HAP-1 (cell line): ENCODE data around the gene GRN.

Experiments used
- DNase-seq, 2 experiments: peaks; one replicate each; pipeline ENCODE4 v3.0.0-alpha.2; 2016 to 2020; ENCODE audit warnings: low spot score in 2 of 2
- H3K27me3 ChIP-seq: fragments of 250-450 bp; sonication (Bioruptor Pico); 2 replicates; pipeline ENCODE4 v1.5.1; 2020; ENCODE audit warnings: low read depth, mild to moderate bottlenecking, moderate library complexity
- H3K36me3 ChIP-seq: fragments of 250-450 bp; sonication (Bioruptor Pico); replicated peaks from 2 replicates; pipeline ENCODE4 v1.5.1; 2020; ENCODE audit warnings: mild to moderate bottlenecking
- H3K4me1 ChIP-seq: fragments of 250-450 bp; sonication (Bioruptor Pico); 2 replicates; pipeline ENCODE4 v1.5.1; 2020; ENCODE audit warnings: mild to moderate bottlenecking
- H3K4me3 ChIP-seq: fragments of 250-450 bp; sonication (Bioruptor Pico); 2 replicates; pipeline ENCODE4 v1.5.1; 2020; ENCODE audit warnings: mild to moderate bottlenecking, moderate library complexity
- H3K9me3 ChIP-seq: fragments of 250-450 bp; sonication (Bioruptor Pico); 2 replicates; pipeline ENCODE4 v1.5.1; 2020; ENCODE audit warnings: mild to moderate bottlenecking, moderate library complexity
- in situ Hi-C: fragments of 300-500 bp; cut with MboI; formaldehyde crosslinking; loops from 3 replicates; pipeline ENCODE4 v1.14.3; 2020; ENCODE audit warnings: low sequenced_read_pairs, inconsistent platforms, mixed read lengths

GRN gene

GRCh38 chr17:44344939-44345453 lies at the start of gene GRN:
TSS of gene GRN (plus strand) at chr17:44345302. CDS start at chr17:44349165, 3,863 bp downstream.
- in situ Hi-C loops, result no loop called here
- H3K9me3 ChIP-seq, result no peaks in the 10 kb centered on the region
- peak; percentile 97 for DNase-seq

DNA sequence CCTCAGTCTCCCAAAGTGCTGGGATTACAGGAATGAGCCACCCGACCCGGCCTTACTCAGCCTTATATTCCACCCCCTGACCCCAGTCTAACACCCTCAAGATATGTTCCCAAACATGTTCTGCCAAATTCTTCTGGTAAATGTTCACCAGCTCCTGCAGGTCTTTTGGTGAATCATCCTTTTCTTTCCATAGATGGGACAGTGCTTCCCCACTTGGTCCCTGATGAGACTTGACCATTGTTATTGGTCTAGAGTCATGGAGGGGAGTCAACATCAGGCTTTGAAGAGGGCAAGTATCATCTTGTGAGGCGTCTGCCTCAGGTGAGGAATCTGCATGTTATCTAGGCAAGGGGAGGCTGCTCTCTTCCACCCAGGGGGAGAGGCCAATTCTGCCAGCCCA lies 47.1 kb upstream of the GRN start:
- H3K4me1 ChIP-seq, result no peaks in the 10 kb centered on the region
- H3K4me3 ChIP-seq, result no peak overlapping the region
- in situ Hi-C loops, result no loop called here
- no peaks in the 10 kb centered on the region for H3K27me3 ChIP-seq
- no peak for DNase-seq
- H3K36me3 ChIP-seq, result no peaks in the 10 kb centered on the region
- no peaks in the 10 kb centered on the region for H3K9me3 ChIP-seq

More at GRCh38 chr17:44344939-44345453, at the start of gene GRN:
- no peaks in the 10 kb centered on the region for H3K36me3 ChIP-seq
- peaks cover 4% of the 10 kb centered on the region for H3K4me1 ChIP-seq
- H3K27me3 ChIP-seq, result no peaks in the 10 kb centered on the region
- peak within 1 kb of the TSS; percentile 74 for H3K4me3 ChIP-seq

- H3K36me3 ChIP-seq, result no peaks in the 10 kb centered on the region
- no peak for DNase-seq
- in situ Hi-C loops, result no loop called here
Observed at GRCh38 chr17:44304651-44305050, 40.5 kb upstream of the GRN start.

GRCh38 chr17:44307387-44308186 lies 37.5 kb upstream of the GRN start:
- H3K4me1 ChIP-seq, result no peaks in the 10 kb centered on the region
- in situ Hi-C loops, result no loop called here
- DNase-seq, result peak; percentile 12 to 57
- no peaks in the 10 kb centered on the region for H3K9me3 ChIP-seq
- no peak overlapping the region for H3K4me3 ChIP-seq
- H3K36me3 ChIP-seq, result no peaks in the 10 kb centered on the region
- H3K27me3 ChIP-seq, result peaks cover 3% of the 10 kb centered on the region; the same call in 1 of the 2 replicates

More at GRCh38 chr17:44304651-44305050, 40.5 kb upstream of the GRN start:
- H3K4me3 ChIP-seq, result no peak overlapping the region
- no peaks in the 10 kb centered on the region for H3K9me3 ChIP-seq
- no peaks in the 10 kb centered on the region for H3K4me1 ChIP-seq
- peaks cover 3% of the 10 kb centered on the region; the same call in 1 of the 2 replicates for H3K27me3 ChIP-seq

- Histone ChIP-seq H3K4me1 (no peaks in the 10 kb centered on the region), H3K4me3 (peak within 1 kb of the TSS; percentile 25), H3K27me3 (peaks cover 3% of the 10 kb centered on the region; the same call in 1 of the 2 replicates), H3K9me3 (no peaks in the 10 kb centered on the region), H3K36me3 (no peaks in the 10 kb centered on the region)
- DNase-seq, result peak; percentile 65 to 93
- in situ Hi-C loops, result no loop called here
Observed at GRCh38 chr17:44308320-44308818, 36.7 kb upstream of the GRN start, which contains the start of gene RUNDC3A. TSS of gene RUNDC3A (plus strand) at chr17:44308601. CDS start at chr17:44308833, 232 bp downstream.

- DNase-seq, result no peak
- in situ Hi-C loops, result no loop called here
- Histone ChIP-seq H3K36me3 (no peaks in the 10 kb centered on the region), H3K4me3 (no peak overlapping the region), H3K9me3 (no peaks in the 10 kb centered on the region), H3K27me3 (peaks cover 3% of the 10 kb centered on the region; the same call in 1 of the 2 replicates), H3K4me1 (no peaks in the 10 kb centered on the region)
Observed at GRCh38 chr17:44308865-44309264, 36.2 kb upstream of the GRN start.

DNA sequence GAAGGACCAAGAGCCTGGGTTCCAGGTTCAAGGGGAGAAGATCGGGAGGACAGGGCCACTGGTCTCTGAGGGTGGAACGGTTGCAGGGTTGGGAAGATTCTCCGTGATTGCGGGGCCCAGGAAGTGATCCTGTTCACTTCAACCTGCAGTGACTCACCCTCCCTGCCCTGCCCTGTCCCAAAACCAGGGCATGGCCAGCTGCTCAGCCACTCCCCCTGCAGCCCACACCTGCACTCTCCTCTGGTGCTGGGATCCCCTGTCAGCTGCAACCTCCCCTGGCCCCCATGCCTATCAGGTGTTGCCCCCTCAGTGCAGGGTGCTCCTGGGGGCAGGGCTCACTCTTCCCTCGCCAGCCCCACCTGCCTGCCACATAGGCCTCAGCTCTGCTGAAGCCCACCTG lies 35.6 kb upstream of the GRN start:
- no peaks in the 10 kb centered on the region for H3K9me3 ChIP-seq
- H3K4me1 ChIP-seq, result no peaks in the 10 kb centered on the region
- no peak overlapping the region for H3K4me3 ChIP-seq
- DNase-seq, result no peak
- H3K36me3 ChIP-seq, result no peaks in the 10 kb centered on the region
- H3K27me3 ChIP-seq, result peaks cover 9% of the 10 kb centered on the region
- in situ Hi-C loops, result no loop called here

DNA sequence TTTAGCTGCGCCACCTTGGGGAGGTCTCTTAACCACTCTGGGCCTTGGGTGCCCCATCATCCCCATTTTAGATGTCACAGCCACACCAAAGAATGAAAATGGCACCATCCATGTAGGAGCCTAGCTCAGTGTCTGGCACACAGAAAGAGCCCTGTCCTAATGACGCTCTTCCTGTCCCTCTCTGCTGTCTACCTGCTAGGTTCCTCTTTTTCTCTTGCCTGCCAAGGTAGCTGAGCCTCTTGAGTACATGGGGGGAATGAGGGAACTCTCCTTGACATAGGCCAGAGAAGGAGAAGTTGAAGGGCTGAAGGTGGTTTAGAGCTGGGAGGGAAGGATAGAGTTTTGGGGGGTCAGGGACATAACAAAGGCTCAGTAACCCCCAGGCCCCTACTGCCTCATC lies 34.9 kb upstream of the GRN start:
- Histone ChIP-seq H3K36me3 (no peaks in the 10 kb centered on the region), H3K4me1 (no peaks in the 10 kb centered on the region), H3K27me3 (peaks cover 14% of the 10 kb centered on the region), H3K9me3 (no peaks in the 10 kb centered on the region), H3K4me3 (no peak overlapping the region)
- DNase-seq, result no peak
- in situ Hi-C loops, result no loop called here

GRCh38 chr17:44310609-44311376 lies 34.3 kb upstream of the GRN start:
- no peak for DNase-seq
- H3K9me3 ChIP-seq, result no peaks in the 10 kb centered on the region
- no peaks in the 10 kb centered on the region for H3K36me3 ChIP-seq
- no peak overlapping the region for H3K4me3 ChIP-seq
- in situ Hi-C loops, result no loop called here
- H3K4me1 ChIP-seq, result no peaks in the 10 kb centered on the region
- peaks cover 19% of the 10 kb centered on the region for H3K27me3 ChIP-seq

- Histone ChIP-seq H3K36me3 (no peaks in the 10 kb centered on the region), H3K4me1 (0 out of 2 replicates have a peak, but pooled peaks cover 2% of the 10 kb centered on the region), H3K9me3 (no peaks in the 10 kb centered on the region), H3K27me3 (peaks cover 24% of the 10 kb centered on the region), H3K4me3 (no peak overlapping the region)
- in situ Hi-C loops, result no loop called here
- no peak for DNase-seq
Observed at GRCh38 chr17:44311562-44312181, 33.4 kb upstream of the GRN start.

GRCh38 chr17:44312396-44313104 lies 32.6 kb upstream of the GRN start:
- no peaks in the 10 kb centered on the region for H3K36me3 ChIP-seq
- no peak overlapping the region for H3K4me3 ChIP-seq
- H3K4me1 ChIP-seq, result 0 out of 2 replicates have a peak, but pooled peaks cover 2% of the 10 kb centered on the region
- no peaks in the 10 kb centered on the region for H3K9me3 ChIP-seq
- peaks cover 24% of the 10 kb centered on the region for H3K27me3 ChIP-seq
- no peak for DNase-seq
- in situ Hi-C loops, result no loop called here

- H3K4me3 ChIP-seq, result no peak overlapping the region
- no peaks in the 10 kb centered on the region for H3K9me3 ChIP-seq
- in situ Hi-C loops, result no loop called here
- DNase-seq, result no peak
- H3K36me3 ChIP-seq, result no peaks in the 10 kb centered on the region
- H3K4me1 ChIP-seq, result 0 out of 2 replicates have a peak, but pooled peaks cover 2% of the 10 kb centered on the region
- peaks cover 21% of the 10 kb centered on the region for H3K27me3 ChIP-seq
Observed at GRCh38 chr17:44314031-44314430, 31.1 kb upstream of the GRN start.

GRCh38 chr17:44314524-44314868 lies 30.6 kb upstream of the GRN start:
- no peaks in the 10 kb centered on the region for H3K9me3 ChIP-seq
- no peak overlapping the region for H3K4me3 ChIP-seq
- peaks cover 2% of the 10 kb centered on the region for H3K36me3 ChIP-seq
- H3K27me3 ChIP-seq, result peaks cover 21% of the 10 kb centered on the region
- in situ Hi-C loops, result no loop called here
- no peak for DNase-seq
- H3K4me1 ChIP-seq, result 0 out of 2 replicates have a peak, but pooled peaks cover 2% of the 10 kb centered on the region
